Sigmoid colon (tissue), 7 donors: Measurements from ENCODE around the gene DCHS1. TPM values are rescaled to one million over a fixed set of nuclear protein-coding genes. Genes with fewer than 3 reads are reported as not detected.

Experiments used
- DNase-seq: peaks from one replicate; pipeline ENCODE4 v3.0.0-alpha.2; 2019
- H3K27ac ChIP-seq, 4 donors: fragments of 200-600 bp; sonication (generic); one replicate each; pipeline ENCODE4 v1.5.1; 2016 to 2019; ENCODE audit warnings: mild to moderate bottlenecking in 1 of 4
- H3K27me3 ChIP-seq, 3 donors: fragments of 200-600 bp; sonication (generic); one replicate each; pipeline ENCODE4 v1.5.1; 2019; ENCODE audit warnings: mild to moderate bottlenecking in 1 of 3
- H3K36me3 ChIP-seq, 4 donors: fragments of 200-600 bp; sonication (generic); one replicate each; pipeline ENCODE4 v1.5.1; 2016 to 2019
- H3K4me1 ChIP-seq, 4 donors: fragments of 200-600 bp; sonication (generic); one replicate each; pipeline ENCODE4 v1.5.1; 2017 to 2019
- H3K4me3 ChIP-seq, 4 donors: fragments of 200-600 bp; sonication (generic); one replicate each; pipeline ENCODE4 v1.5.1; 2017 to 2019; ENCODE audit warnings: mild to moderate bottlenecking in 2 of 4, moderate library complexity in 1 of 4
- H3K9me3 ChIP-seq, 4 donors: fragments of 200-600 bp in 3 of 4; sonication (generic) in 3 of 4; one replicate each; pipeline versions ENCODE4 v1.5.1 to v1.6.1; 2013 to 2019
- CTCF ChIP-seq, 4 experiments: fragments of 450-650 bp in 3 of 4; fragments of 200-600 bp in 1 of 4; IDR thresholded peaks; one replicate each; pipeline ENCODE4 v1.5.1; 2016 to 2019; ENCODE audit warnings: antibody characterized with exemption in 4 of 4, mild to moderate bottlenecking in 3 of 4, moderate library complexity in 2 of 4
- EP300 ChIP-seq, 4 donors: sonication (generic); formaldehyde crosslinking; IDR thresholded peaks; one replicate each; pipeline ENCODE4 v1.6.1; 2017; ENCODE audit warnings: antibody characterized with exemption in 4 of 4
- POLR2A ChIP-seq, 2 donors: fragments of 450-650 bp; IDR thresholded peaks; one replicate each; pipeline ENCODE4 v1.6.1; 2016; ENCODE audit warnings: antibody characterized with exemption in 2 of 2, mild to moderate bottlenecking in 2 of 2, moderate library complexity in 2 of 2
- POLR2AphosphoS5 ChIP-seq, 4 donors: sonication (generic); formaldehyde crosslinking; IDR thresholded peaks; one replicate each; pipeline ENCODE4 v1.6.1; 2017; ENCODE audit warnings: antibody characterized with exemption in 4 of 4
- WGBS, 2 donors: extraction: QIAGEN DNeasy Blood & Tissue Kit; methylation state at CpG; one replicate each; pipeline ENCODE4 v1.1.7; 2013; 5-methylcytosine and 5-hydroxymethylcytosine counted together
- intact Hi-C: fragments of 100-400 bp; cut with DNase I; formaldehyde crosslinking; loops from one replicate; pipeline ENCODE4 v1.15.1; 2023
- polyA plus RNA-seq, 3 donors: library from polyadenylated mRNA; stranded (reverse); fragments of 200-250 nt; gene quantifications; one replicate each; pipeline ENCODE4 v1.2.3, GENCODE V29; 2013
- total RNA-seq, 4 donors: library from RNA; depleted of rRNA; stranded (reverse); fragments of >200 nt; gene quantifications; one replicate each; pipeline ENCODE4 v1.1.0, GENCODE V29; 2016
- donor health status: healthy with polysubstance abuse.
- donor health status: Bipolar disorder and iron deficiency.
- donor health status: healthy.

The DCHS1 gene
- total and polyA plus RNA-seq, 7 donors, result under 0.01 to 57.1 (median 21.7) TPM

- Histone ChIP-seq H3K9me3 (peaks cover 0 to 9% (median 2%) of the 10 kb centered on the region in 4 donors), H3K27me3 (no peaks in the 10 kb centered on the region), H3K4me3 (peak overlapping the region in 2 of 4 donors; percentile 21 to 24), H3K27ac (peak overlapping the region in 3 of 4 donors; percentile 75 to 80 (median 78)), H3K36me3 (peaks cover 0 to 12% (median 0%) of the 10 kb centered on the region in 4 donors), H3K4me1 (peaks cover 0 to 24% (median 19%) of the 10 kb centered on the region in 4 donors)
- WGBS, 2 donors, result 92 to 96% methylated on average over 25 of the region's 25 CpGs
- TF ChIP-seq POLR2A (IDR thresholded peaks at IDR 0.05) (no peak), POLR2AphosphoS5 (IDR thresholded peaks at IDR 0.05) (peak in 3 of 4 donors; percentile 27 to 70 (median 65)), CTCF (IDR thresholded peaks at IDR 0.05) (no peak)
- intact Hi-C loops, result no loop called here
- DNase-seq, result peak; percentile 75
These were observed 68.9 kb downstream of the DCHS1 start for GRCh38 chr11:6586434-6587359.

- 95 to 96% methylated on average over 4 of the region's 4 CpGs for WGBS, 2 donors
These were observed 71.1 kb downstream of the DCHS1 start for GRCh38 chr11:6584528-6584927.

GRCh38 chr11:6583584-6583983, 72.0 kb downstream of the DCHS1 start:
- H3K27me3 ChIP-seq, result no peaks in the 10 kb centered on the region
- TF ChIP-seq POLR2A (IDR thresholded peaks at IDR 0.05), result no peak
- TF ChIP-seq EP300 (IDR thresholded peaks at IDR 0.05), result no peak
- no peak for TF ChIP-seq CTCF (IDR thresholded peaks at IDR 0.05)
- no peak for TF ChIP-seq POLR2AphosphoS5 (IDR thresholded peaks at IDR 0.05)
- WGBS, 2 donors, result 98 to 100% methylated on average over 1 of the region's 1 CpG
- DNase-seq, result no peak
- H3K4me1 ChIP-seq, result peaks cover 0 to 24% (median 19%) of the 10 kb centered on the region in 4 donors
- no peak overlapping the region for H3K27ac ChIP-seq
- H3K36me3 ChIP-seq, result peaks cover 0 to 12% (median 0%) of the 10 kb centered on the region in 4 donors
- H3K4me3 ChIP-seq, result no peak overlapping the region
- intact Hi-C loops, result no loop called here
- peaks cover 0 to 9% (median 2%) of the 10 kb centered on the region in 4 donors for H3K9me3 ChIP-seq

More at GRCh38 chr11:6584528-6584927, 71.1 kb downstream of the DCHS1 start:
- peak overlapping the region in 1 of 4 donors; percentile 80 for H3K27ac ChIP-seq
- no peak for DNase-seq
- no peak overlapping the region for H3K4me3 ChIP-seq
- no peaks in the 10 kb centered on the region for H3K27me3 ChIP-seq
- H3K36me3 ChIP-seq, result peaks cover 0 to 16% (median 0%) of the 10 kb centered on the region in 4 donors
- no peak for TF ChIP-seq POLR2AphosphoS5 (IDR thresholded peaks at IDR 0.05)
- TF ChIP-seq EP300 (IDR thresholded peaks at IDR 0.05), result no peak
- TF ChIP-seq CTCF (IDR thresholded peaks at IDR 0.05), result no peak
- TF ChIP-seq POLR2A (IDR thresholded peaks at IDR 0.05), result no peak
- peaks cover 0 to 24% (median 19%) of the 10 kb centered on the region in 4 donors for H3K4me1 ChIP-seq
- intact Hi-C loops, result no loop called here
- H3K9me3 ChIP-seq, result peaks cover 0 to 9% (median 2%) of the 10 kb centered on the region in 4 donors

GRCh38 chr11:6579681-6580080, 75.9 kb downstream of the DCHS1 start:
- Histone ChIP-seq H3K36me3 (peaks cover 0 to 12% (median 0%) of the 10 kb centered on the region in 4 donors), H3K4me1 (peaks cover 0 to 25% (median 20%) of the 10 kb centered on the region in 4 donors), H3K27ac (no peak overlapping the region), H3K9me3 (peaks cover 0 to 9% (median 2%) of the 10 kb centered on the region in 4 donors), H3K27me3 (no peaks in the 10 kb centered on the region), H3K4me3 (no peak overlapping the region)
- no peak for TF ChIP-seq EP300 (IDR thresholded peaks at IDR 0.05)
- no peak for TF ChIP-seq POLR2A (IDR thresholded peaks at IDR 0.05)
- TF ChIP-seq CTCF (IDR thresholded peaks at IDR 0.05), result no peak
- TF ChIP-seq POLR2AphosphoS5 (IDR thresholded peaks at IDR 0.05), result no peak
- intact Hi-C loops, result no loop called here
- no peak for DNase-seq
- 91 to 99% methylated on average over 2 of the region's 2 CpGs for WGBS, 2 donors
